Trophoblast cell (in vitro differentiated cells and primary cell): ENCODE data around the gene RANBP3L.
A peak's percentile ranks its signal among the peaks of the same experiment; 100 is the strongest.

Experiments
- DNase-seq, 2 donors: peaks; one replicate each; pipeline ENCODE4 v3.0.0-alpha.2; 2016
- H2AFZ ChIP-seq: 2 replicates; pipeline ENCODE4 v1.6.1; 2013; ENCODE audit warnings: low read length, moderate library complexity, mild to moderate bottlenecking; ENCODE audit not compliant: insufficient read depth, poor library complexity
- H2AK5ac ChIP-seq: 2 replicates; pipeline ENCODE4 v1.6.1; 2013; ENCODE audit warnings: mild to moderate bottlenecking, low read length
- H2BK120ac ChIP-seq: 2 replicates; pipeline ENCODE4 v1.6.1; 2013; ENCODE audit warnings: low read length, mild to moderate bottlenecking, moderate library complexity; ENCODE audit not compliant: insufficient read depth, poor library complexity
- H2BK12ac ChIP-seq: 2 replicates; pipeline ENCODE4 v1.6.1; 2013; ENCODE audit warnings: mild to moderate bottlenecking, low read length, moderate library complexity
- H2BK5ac ChIP-seq: 2 replicates; pipeline ENCODE4 v1.6.1; 2013; ENCODE audit warnings: low read length, low read depth, moderate library complexity, mild to moderate bottlenecking; ENCODE audit not compliant: poor library complexity
- H3K14ac ChIP-seq: 2 replicates; pipeline ENCODE4 v1.6.1; 2013; ENCODE audit warnings: mild to moderate bottlenecking, low read length
- H3K18ac ChIP-seq: 2 replicates; pipeline ENCODE4 v1.6.1; 2013; ENCODE audit warnings: mild to moderate bottlenecking, low read length
- H3K23ac ChIP-seq: 2 replicates; pipeline ENCODE4 v1.6.1; 2013; ENCODE audit warnings: low read length
- H3K27ac ChIP-seq: 2 replicates; pipeline ENCODE4 v1.5.1; 2013; ENCODE audit warnings: low read depth, mild to moderate bottlenecking, inconsistent platforms, low read length, moderate library complexity
- H3K27me3 ChIP-seq: 2 replicates; pipeline ENCODE4 v1.6.1; 2013; ENCODE audit warnings: inconsistent platforms, mild to moderate bottlenecking, low read length, moderate library complexity; ENCODE audit not compliant: insufficient read depth
- H3K36me3 ChIP-seq, 2 experiments: 1 replicate in 1 of 2; 2 replicates in 1 of 2; pipeline ENCODE4 v1.6.1; 2013; ENCODE audit warnings: low read length in 2 of 2, mild to moderate bottlenecking in 2 of 2, moderate library complexity in 1 of 2; ENCODE audit not compliant: insufficient read depth in 2 of 2, control insufficient read depth in 1 of 2
- H3K4ac ChIP-seq: 2 replicates; pipeline ENCODE4 v1.6.1; 2013; ENCODE audit warnings: low read depth, mild to moderate bottlenecking, low read length, moderate library complexity
- H3K4me1 ChIP-seq, 2 experiments: 1 replicate in 1 of 2; 2 replicates in 1 of 2; pipeline ENCODE4 v1.6.1; 2013; ENCODE audit warnings: low read length in 2 of 2, mild to moderate bottlenecking in 2 of 2, moderate library complexity in 1 of 2; ENCODE audit not compliant: insufficient read depth in 2 of 2, control insufficient read depth in 1 of 2
- H3K4me2 ChIP-seq: 2 replicates; pipeline ENCODE4 v1.6.1; 2013; ENCODE audit warnings: inconsistent platforms, mild to moderate bottlenecking, low read length, moderate library complexity
- H3K4me3 ChIP-seq: 2 replicates; pipeline ENCODE4 v1.5.1; 2013; ENCODE audit warnings: mild to moderate bottlenecking, low read depth, low read length, inconsistent platforms
- H3K79me1 ChIP-seq: one replicate; pipeline ENCODE4 v1.6.1; 2013; ENCODE audit warnings: low read length
- H3K79me2 ChIP-seq: 2 replicates; pipeline ENCODE4 v1.6.1; 2013; ENCODE audit warnings: low read length, mild to moderate bottlenecking; ENCODE audit not compliant: control insufficient read depth, insufficient read depth, poor library complexity
- H3K9ac ChIP-seq: 2 replicates; pipeline ENCODE4 v1.6.1; 2013; ENCODE audit warnings: mild to moderate bottlenecking, low read length
- H3K9me3 ChIP-seq: 2 replicates; pipeline ENCODE4 v1.6.1; 2013; ENCODE audit warnings: low read depth, mild to moderate bottlenecking, control low read depth, inconsistent platforms, low read length; ENCODE audit not compliant: insufficient read depth
- H4K12ac ChIP-seq: 2 replicates; pipeline ENCODE4 v1.6.1; 2013; ENCODE audit warnings: low read depth, mild to moderate bottlenecking, low read length, moderate library complexity
- H4K8ac ChIP-seq: 2 replicates; pipeline ENCODE4 v1.6.1; 2013; ENCODE audit warnings: low read depth, mild to moderate bottlenecking, low read length, moderate library complexity
- H4K91ac ChIP-seq: one replicate; pipeline ENCODE4 v1.6.1; 2013; ENCODE audit warnings: low read depth, mild to moderate bottlenecking, low read length, moderate library complexity
- WGBS: extraction: QIAGEN DNeasy Blood & Tissue Kit; methylation state at CpG from one replicate; pipeline ENCODE4 v1.1.7; 2013; ENCODE audit warnings: missing lambda C conversion rate; ENCODE audit not compliant: insufficient read length, insufficient coverage; ENCODE audit errors: extremely low coverage; 5-methylcytosine and 5-hydroxymethylcytosine counted together

The RANBP3L gene

DNA sequence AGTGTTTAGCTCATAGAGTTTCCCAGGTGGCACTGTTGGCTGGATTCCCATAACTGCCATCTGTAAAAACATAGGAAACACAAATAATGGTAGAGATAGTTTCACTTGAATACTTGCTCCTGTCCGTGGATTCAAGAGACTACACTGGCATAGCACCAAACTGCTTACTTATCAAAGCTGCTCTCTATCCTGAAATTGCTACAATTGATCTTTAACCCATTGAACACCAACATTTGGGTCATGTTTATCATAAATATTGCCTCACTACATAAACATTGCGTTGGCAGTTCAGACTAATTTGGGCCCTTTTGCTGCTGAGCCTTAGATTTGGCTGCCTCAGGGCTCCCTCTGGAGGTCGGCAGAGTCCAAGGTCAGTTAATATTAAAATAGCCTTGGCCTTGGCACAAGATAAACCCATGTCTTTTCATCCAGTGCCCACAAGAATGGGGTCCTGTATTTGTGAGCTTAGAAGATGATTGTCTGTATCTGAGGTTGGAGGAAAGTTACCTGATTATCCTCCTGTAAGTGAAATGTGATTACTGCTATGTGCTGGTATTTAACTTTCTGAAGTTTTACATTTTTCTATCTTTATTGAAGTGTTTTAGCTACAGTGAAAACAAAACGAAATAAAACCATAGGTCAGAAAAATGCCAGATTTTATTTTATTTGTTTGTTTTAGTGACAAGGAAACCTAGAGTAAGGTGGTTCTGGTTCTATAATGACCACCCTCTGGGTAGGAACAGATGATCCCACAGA is 4.0 kb upstream of the RANBP3L start:
- no peaks in the 10 kb centered on the region for H3K79me2 ChIP-seq
- DNase-seq: peak; percentile 8 to 60
- no peak overlapping the region for H3K27ac ChIP-seq
- no peaks in the 10 kb centered on the region for H3K36me3 ChIP-seq
- H4K8ac ChIP-seq: no peak overlapping the region
- H4K12ac ChIP-seq: no peak overlapping the region
- no peak overlapping the region for H2BK12ac ChIP-seq
- H3K14ac ChIP-seq: no peak overlapping the region
- no CpG with 5 or more reads among the region's 4 CpGs for WGBS
- no peak overlapping the region for H3K18ac ChIP-seq
- no peaks in the 10 kb centered on the region for H3K79me1 ChIP-seq
- H3K4me2 ChIP-seq: no peak overlapping the region
- H2BK120ac ChIP-seq: no peak overlapping the region
- no peaks in the 10 kb centered on the region for H3K9me3 ChIP-seq
- H3K4me3 ChIP-seq: no peak overlapping the region
- no peak overlapping the region for H2AK5ac ChIP-seq
- no peak overlapping the region for H3K9ac ChIP-seq
- no peaks in the 10 kb centered on the region for H3K27me3 ChIP-seq
- no peaks in the 10 kb centered on the region for H3K4me1 ChIP-seq
- H3K4ac ChIP-seq: no peak overlapping the region
- no peak overlapping the region for H2BK5ac ChIP-seq
- H4K91ac ChIP-seq: no peak overlapping the region
- H2AFZ ChIP-seq: no peak overlapping the region
- no peak overlapping the region for H3K23ac ChIP-seq

DNA sequence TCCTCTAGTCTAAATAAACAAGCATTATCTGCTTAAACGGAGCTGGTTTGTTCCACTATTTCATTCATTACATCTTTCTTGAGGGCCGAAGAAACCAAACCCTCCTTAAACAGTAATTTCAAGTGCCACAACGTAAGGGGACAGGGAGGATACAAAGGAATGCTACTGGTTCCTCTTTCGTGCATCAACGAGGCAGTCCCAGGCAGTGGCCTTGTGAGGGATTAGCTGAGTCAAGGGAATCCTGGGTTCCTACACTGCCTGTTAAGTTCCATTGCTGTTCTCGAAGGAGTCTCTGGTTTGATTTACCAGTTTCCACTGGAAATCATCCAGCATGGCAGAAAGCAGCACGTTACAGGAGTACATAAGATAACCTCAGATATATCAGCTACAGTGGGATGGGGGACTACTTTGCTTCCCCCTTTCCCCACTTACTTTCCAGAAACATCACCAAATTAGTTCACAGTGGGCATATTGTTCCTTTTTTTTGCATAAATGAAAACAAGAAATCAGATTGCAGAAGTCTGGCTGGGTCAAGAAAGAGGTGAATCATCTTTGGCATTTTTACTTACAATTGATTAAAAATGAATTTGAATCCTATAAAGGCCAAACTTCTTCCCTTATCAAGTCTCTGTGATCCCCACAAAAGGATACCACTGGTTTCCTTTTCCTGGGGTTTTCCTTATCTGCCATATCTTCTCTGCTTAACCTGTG is 2.5 kb upstream of the RANBP3L start:
- Histone ChIP-seq H3K23ac (no peak overlapping the region), H2BK5ac (no peak overlapping the region)
- no peak for DNase-seq

DNA sequence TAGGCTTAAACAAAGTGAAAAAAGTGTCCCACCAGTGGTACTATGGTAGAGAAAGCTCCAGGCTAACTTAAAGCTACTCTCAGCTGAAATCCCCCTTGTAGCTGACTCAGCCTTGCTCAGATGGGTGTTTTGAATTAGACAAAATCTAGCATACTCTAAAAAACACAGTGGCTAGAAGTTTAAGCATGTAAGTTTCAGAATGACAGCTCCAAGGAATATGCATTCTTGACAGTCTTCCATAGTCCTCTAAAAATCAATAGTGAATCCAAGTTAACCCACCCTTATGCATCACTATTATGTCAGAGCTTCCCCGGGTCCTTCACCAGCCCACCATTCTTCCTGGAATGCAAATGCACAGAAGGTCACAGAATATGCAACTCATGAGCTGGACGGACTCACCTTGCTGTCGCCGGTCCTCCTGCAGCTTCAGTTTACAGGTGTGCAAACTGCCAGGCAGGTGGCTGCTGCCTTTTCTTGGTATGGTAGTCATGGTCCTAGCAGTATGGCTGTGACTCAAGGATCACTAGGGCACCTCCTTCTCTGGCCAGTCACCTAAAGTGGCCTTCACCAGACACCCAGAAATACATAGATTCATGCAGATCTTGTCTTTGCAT is 668 bp downstream of the RANBP3L start:
- H2BK120ac ChIP-seq: no peak overlapping the region
- no peaks in the 10 kb centered on the region for H3K36me3 ChIP-seq
- no peak overlapping the region for H2AFZ ChIP-seq
- H4K8ac ChIP-seq: no peak overlapping the region
- H3K27me3 ChIP-seq: no peaks in the 10 kb centered on the region
- no peak overlapping the region for H3K4me3 ChIP-seq
- no peaks in the 10 kb centered on the region for H3K9me3 ChIP-seq
- no peak overlapping the region for H4K91ac ChIP-seq
- no peak overlapping the region for H3K14ac ChIP-seq
- H2BK12ac ChIP-seq: no peak overlapping the region
- no peaks in the 10 kb centered on the region for H3K79me1 ChIP-seq
- H3K27ac ChIP-seq: no peak overlapping the region
- no peak overlapping the region for H4K12ac ChIP-seq
- no peaks in the 10 kb centered on the region for H3K79me2 ChIP-seq
- H3K4ac ChIP-seq: no peak overlapping the region
- H3K9ac ChIP-seq: no peak overlapping the region
- no CpG with 5 or more reads among the region's 4 CpGs for WGBS
- no peak overlapping the region for H3K18ac ChIP-seq
- H2AK5ac ChIP-seq: no peak overlapping the region
- H2BK5ac ChIP-seq: no peak overlapping the region
- no peak overlapping the region for H3K23ac ChIP-seq
- no peaks in the 10 kb centered on the region for H3K4me1 ChIP-seq
- no peak overlapping the region for H3K4me2 ChIP-seq
- DNase-seq: no peak

More for the DNA sequence above, 2.5 kb upstream of the RANBP3L start:
- Histone ChIP-seq H3K79me2 (no peaks in the 10 kb centered on the region), H3K4me1 (no peaks in the 10 kb centered on the region), H2AFZ (no peak overlapping the region), H3K9ac (no peak overlapping the region), H4K8ac (no peak overlapping the region), H3K4me3 (no peak overlapping the region), H3K18ac (no peak overlapping the region), H3K27ac (no peak overlapping the region), H3K79me1 (no peaks in the 10 kb centered on the region), H4K12ac (no peak overlapping the region), H3K27me3 (no peaks in the 10 kb centered on the region), H3K4me2 (no peak overlapping the region), H3K36me3 (no peaks in the 10 kb centered on the region), H2BK120ac (no peak overlapping the region), H2AK5ac (no peak overlapping the region), H3K14ac (no peak overlapping the region), H2BK12ac (no peak overlapping the region), H3K9me3 (no peaks in the 10 kb centered on the region), H4K91ac (no peak overlapping the region), H3K4ac (no peak overlapping the region)
- WGBS: no CpG with 5 or more reads among the region's 7 CpGs

DNA sequence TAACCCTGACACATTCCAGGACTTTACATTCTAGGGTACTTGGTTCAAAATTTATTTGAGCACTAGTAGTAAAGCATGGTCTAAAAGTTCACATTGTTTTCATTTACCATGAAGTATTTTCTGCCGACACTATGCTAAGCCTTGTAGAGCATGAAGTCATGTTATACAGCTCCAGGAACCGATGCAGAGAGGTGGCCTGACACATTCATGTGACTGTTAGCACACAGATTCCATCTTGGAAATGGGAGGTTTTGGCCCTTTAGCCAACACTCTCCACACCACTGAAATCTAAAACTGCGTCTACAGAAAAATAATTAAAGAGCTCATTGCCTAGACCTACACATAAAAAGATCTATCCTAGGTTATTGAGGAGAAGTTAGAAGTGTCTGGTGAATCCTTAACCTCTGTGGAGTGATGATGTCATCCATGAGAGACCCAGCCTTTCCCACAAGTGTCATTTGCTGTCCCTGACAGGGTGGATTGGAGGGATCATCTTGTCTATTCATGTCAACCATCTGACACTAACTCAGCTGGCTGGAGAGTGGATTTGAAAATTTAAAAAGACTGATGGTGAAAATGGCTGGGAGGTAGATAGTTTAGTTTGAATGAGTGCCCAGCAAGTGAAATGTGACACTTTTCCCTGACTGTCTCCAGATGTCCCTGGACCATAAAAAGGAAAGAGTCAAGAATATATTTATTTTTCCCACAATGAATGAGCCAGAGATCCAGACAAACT is 1.3 kb downstream of the RANBP3L start:
- Histone ChIP-seq H3K14ac (no peak overlapping the region), H3K4ac (no peak overlapping the region), H3K27me3 (no peaks in the 10 kb centered on the region), H3K27ac (no peak overlapping the region), H2AFZ (no peak overlapping the region), H3K9me3 (no peaks in the 10 kb centered on the region), H2AK5ac (no peak overlapping the region), H3K9ac (no peak overlapping the region), H3K36me3 (no peaks in the 10 kb centered on the region), H3K79me1 (no peaks in the 10 kb centered on the region), H4K8ac (no peak overlapping the region), H2BK12ac (no peak overlapping the region), H3K79me2 (no peaks in the 10 kb centered on the region), H3K18ac (no peak overlapping the region), H3K4me3 (no peak overlapping the region), H4K91ac (no peak overlapping the region), H2BK5ac (no peak overlapping the region), H2BK120ac (no peak overlapping the region), H3K4me1 (no peaks in the 10 kb centered on the region), H3K23ac (no peak overlapping the region), H4K12ac (no peak overlapping the region), H3K4me2 (no peak overlapping the region)
- no peak for DNase-seq
- WGBS: no CpG with 5 or more reads among the region's 3 CpGs
